Upper lobe of right lung (tissue), 1 donor: Measurements from ENCODE around the gene SCUBE3. TPM values are rescaled to one million over a fixed set of nuclear protein-coding genes. Genes with fewer than 3 reads are reported as not detected.

Experiments
- ATAC-seq: fragments of 200-7000 bp; cut with Tn5 transposase; one replicate; pipeline ENCODE4 v1.9.1; 2020; ENCODE audit warnings: mild to moderate bottlenecking, moderate library complexity
- DNase-seq: peaks from one replicate; pipeline ENCODE4 v3.0.0-alpha.2; 2020
- H3K27ac ChIP-seq: fragments of 200-600 bp; one replicate; pipeline ENCODE4 v1.8.0; 2022
- H3K27me3 ChIP-seq: fragments of 200-600 bp; one replicate; pipeline ENCODE4 v1.8.0; 2022; ENCODE audit warnings: mild to moderate bottlenecking
- H3K36me3 ChIP-seq: fragments of 200-600 bp; one replicate; pipeline ENCODE4 v1.8.0; 2022
- H3K4me1 ChIP-seq: fragments of 200-600 bp; one replicate; pipeline ENCODE4 v1.8.0; 2022
- H3K4me3 ChIP-seq: fragments of 200-600 bp; one replicate; pipeline ENCODE4 v1.8.0; 2022; ENCODE audit warnings: mild to moderate bottlenecking
- H3K9me3 ChIP-seq: fragments of 200-600 bp; one replicate; pipeline ENCODE4 v1.8.0; 2022
- intact Hi-C: fragments of 100-400 bp; cut with DNase I; formaldehyde crosslinking; loops from one replicate; pipeline ENCODE4 v1.11.0; 2022
- total RNA-seq: library from RNA; stranded (reverse); fragmentation: NEBNext Ultra II Directional; extraction: Animal tissue kit (Norgen Biotek cat#: 25700); gene quantifications from one replicate; pipeline ENCODE4 v1.2.1, GENCODE V29; 2021
- TF ChIP-seq, protein P1 (sequence below): fragments of 200-600 bp; IDR thresholded peaks from one replicate; pipeline ENCODE4 v1.8.0; 2022; ENCODE audit warnings: antibody characterized with exemption
- donor health status: DM: no; HTN: yes; CAD: no; lungs with severe emphysema.

Gene SCUBE3
- total RNA-seq, 1 donor from 2014 or later = 0.46 TPM

DNA sequence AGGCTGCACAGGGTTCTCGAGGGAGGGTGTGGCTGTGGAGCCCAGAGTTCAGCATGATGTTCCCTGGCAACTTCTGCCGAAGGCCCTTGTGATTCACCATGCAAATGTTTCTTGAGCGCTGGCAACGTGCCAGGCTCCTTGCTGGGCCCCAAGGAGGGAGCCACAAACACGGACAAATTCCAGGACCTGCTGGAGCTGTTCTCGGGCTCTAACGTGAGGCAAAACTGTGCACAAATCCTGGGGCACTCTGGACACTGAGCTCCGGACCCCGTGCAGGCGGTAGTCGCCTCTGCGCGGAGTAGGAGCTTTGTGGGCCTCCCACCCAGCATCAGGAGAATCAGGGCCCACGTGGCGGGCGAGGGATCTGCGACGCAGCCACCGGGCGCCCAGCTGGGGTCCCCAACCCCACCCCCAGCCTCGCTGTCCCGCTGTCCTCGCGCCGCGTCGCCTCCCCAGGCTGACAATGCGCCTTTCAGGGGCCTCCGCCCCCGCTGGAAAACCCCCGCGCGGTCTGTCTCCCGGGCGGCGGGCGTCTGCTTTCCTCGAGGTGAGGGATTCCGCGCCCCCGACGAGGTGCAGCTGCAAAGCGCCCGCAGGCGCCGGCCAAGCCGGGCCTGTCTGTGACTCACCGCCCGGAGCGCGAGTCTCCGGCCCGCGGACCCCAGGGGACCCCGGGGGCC, 31.7 kb upstream of the SCUBE3 start:
- peak; percentile 76 for DNase-seq
- TF ChIP-seq, protein P1, sequence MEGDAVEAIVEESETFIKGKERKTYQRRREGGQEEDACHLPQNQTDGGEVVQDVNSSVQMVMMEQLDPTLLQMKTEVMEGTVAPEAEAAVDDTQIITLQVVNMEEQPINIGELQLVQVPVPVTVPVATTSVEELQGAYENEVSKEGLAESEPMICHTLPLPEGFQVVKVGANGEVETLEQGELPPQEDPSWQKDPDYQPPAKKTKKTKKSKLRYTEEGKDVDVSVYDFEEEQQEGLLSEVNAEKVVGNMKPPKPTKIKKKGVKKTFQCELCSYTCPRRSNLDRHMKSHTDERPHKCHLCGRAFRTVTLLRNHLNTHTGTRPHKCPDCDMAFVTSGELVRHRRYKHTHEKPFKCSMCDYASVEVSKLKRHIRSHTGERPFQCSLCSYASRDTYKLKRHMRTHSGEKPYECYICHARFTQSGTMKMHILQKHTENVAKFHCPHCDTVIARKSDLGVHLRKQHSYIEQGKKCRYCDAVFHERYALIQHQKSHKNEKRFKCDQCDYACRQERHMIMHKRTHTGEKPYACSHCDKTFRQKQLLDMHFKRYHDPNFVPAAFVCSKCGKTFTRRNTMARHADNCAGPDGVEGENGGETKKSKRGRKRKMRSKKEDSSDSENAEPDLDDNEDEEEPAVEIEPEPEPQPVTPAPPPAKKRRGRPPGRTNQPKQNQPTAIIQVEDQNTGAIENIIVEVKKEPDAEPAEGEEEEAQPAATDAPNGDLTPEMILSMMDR = no peak
- Histone ChIP-seq H3K9me3 (no peaks in the 10 kb centered on the region), H3K4me3 (no peak overlapping the region), H3K4me1 (peaks cover 14% of the 10 kb centered on the region), H3K36me3 (no peaks in the 10 kb centered on the region), H3K27me3 (no peaks in the 10 kb centered on the region), H3K27ac (peak overlapping the region; percentile 63)
- intact Hi-C loops = no loop called here
- ATAC-seq = peak; percentile 56

DNA sequence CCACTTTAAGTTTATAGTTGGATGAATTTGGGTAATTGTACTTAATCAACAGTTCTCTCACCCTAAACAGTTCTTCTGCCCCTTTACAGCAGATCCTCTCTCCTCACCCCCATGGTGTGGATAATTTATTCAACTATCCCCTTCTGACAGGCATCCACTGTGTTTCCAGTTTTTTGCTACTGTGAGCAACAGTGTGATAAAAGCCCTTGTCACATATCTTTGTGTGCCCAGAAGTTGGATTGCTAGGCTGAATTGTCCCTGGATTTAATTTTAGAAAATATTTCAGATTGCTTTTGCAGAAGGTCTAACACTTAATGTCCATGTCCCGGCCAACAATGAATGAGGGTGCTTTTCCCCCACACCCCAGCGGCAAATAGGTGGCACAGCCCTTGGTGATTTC, 30.5 kb upstream of the SCUBE3 start:
- no peaks in the 10 kb centered on the region for H3K27me3 ChIP-seq
- peaks cover 11% of the 10 kb centered on the region for H3K4me1 ChIP-seq
- intact Hi-C loops = no loop called here
- H3K36me3 ChIP-seq = no peaks in the 10 kb centered on the region
- TF ChIP-seq, protein P1 = no peak
- no peak for ATAC-seq
- H3K27ac ChIP-seq = no peak overlapping the region
- no peaks in the 10 kb centered on the region for H3K9me3 ChIP-seq
- no peak for DNase-seq
- no peak overlapping the region for H3K4me3 ChIP-seq

DNA sequence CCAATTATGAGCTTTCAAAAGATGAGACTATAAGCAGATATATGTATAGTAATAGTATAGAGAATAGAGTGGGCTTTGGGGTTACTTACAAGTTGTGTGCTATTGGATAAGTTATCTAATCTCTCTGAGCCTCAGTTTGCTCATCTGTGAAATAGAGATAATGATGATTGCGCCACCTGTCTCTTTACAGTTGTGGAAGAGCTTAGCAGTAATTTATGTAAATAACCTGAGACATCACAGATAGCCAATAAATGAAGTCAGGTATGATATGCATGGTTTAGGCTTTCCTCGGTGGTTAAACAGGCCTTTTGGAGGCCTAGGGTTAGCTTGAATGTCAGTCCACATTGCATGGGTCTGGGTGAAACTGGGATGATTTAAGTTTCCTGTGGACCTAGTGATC, 29.8 kb upstream of the SCUBE3 start:
- H3K4me1 ChIP-seq = peaks cover 11% of the 10 kb centered on the region
- DNase-seq = no peak
- no peaks in the 10 kb centered on the region for H3K36me3 ChIP-seq
- H3K27ac ChIP-seq = no peak overlapping the region
- no peaks in the 10 kb centered on the region for H3K9me3 ChIP-seq
- intact Hi-C loops = no loop called here
- H3K4me3 ChIP-seq = no peak overlapping the region
- no peak for ATAC-seq
- H3K27me3 ChIP-seq = no peaks in the 10 kb centered on the region
- TF ChIP-seq, protein P1 = no peak

GRCh38 chr6:35184580-35185301, 29.0 kb upstream of the SCUBE3 start:
- Histone ChIP-seq H3K4me1 (peaks cover 11% of the 10 kb centered on the region), H3K27me3 (no peaks in the 10 kb centered on the region), H3K36me3 (no peaks in the 10 kb centered on the region), H3K27ac (peak overlapping the region; percentile 19), H3K9me3 (no peaks in the 10 kb centered on the region), H3K4me3 (no peak overlapping the region)
- intact Hi-C loops = no loop called here
- ATAC-seq = no peak
- TF ChIP-seq, protein P1 = no peak
- no peak for DNase-seq

- TF ChIP-seq, protein P1 = no peak
- Histone ChIP-seq H3K27ac (peak overlapping the region; percentile 19), H3K36me3 (no peaks in the 10 kb centered on the region), H3K27me3 (no peaks in the 10 kb centered on the region), H3K4me1 (peaks cover 11% of the 10 kb centered on the region), H3K4me3 (no peak overlapping the region), H3K9me3 (no peaks in the 10 kb centered on the region)
- peak; percentile 68 for DNase-seq
- intact Hi-C loops = no loop called here
- peak; percentile 77 for ATAC-seq
Measured at GRCh38 chr6:35185302-35185681, 28.5 kb upstream of the SCUBE3 start.
